GM06990 (cell line): ENCODE measurements around the gene TMEM184A.

Experiments
- DNase-seq: peaks from one replicate; pipeline ENCODE4 v3.0.0-alpha.2; 2011; ENCODE audit not compliant: insufficient read length; ENCODE audit errors: extremely low read depth
- H3K27me3 ChIP-seq: replicated peaks from 2 replicates; pipeline ENCODE4 v1.6.0; 2011; ENCODE audit warnings: low read length; ENCODE audit not compliant: control insufficient read depth, insufficient read depth
- H3K36me3 ChIP-seq: 2 replicates; pipeline ENCODE4 v1.5.1; 2011; ENCODE audit warnings: low read length; ENCODE audit not compliant: control insufficient read depth, insufficient read depth
- H3K4me3 ChIP-seq: replicated peaks from 2 replicates; pipeline ENCODE4 v1.5.1; 2011; ENCODE audit warnings: low read depth, mild to moderate bottlenecking, control low read depth, low read length
- TF ChIP-seq, protein P1 (sequence below): IDR thresholded peaks from 2 replicates; pipeline ENCODE4 v1.5.1; 2011; ENCODE audit warnings: low read length, control low read depth, mild to moderate bottlenecking, inconsistent platforms; ENCODE audit not compliant: insufficient read depth, poor library complexity, severe bottlenecking

Gene TMEM184A

DNA sequence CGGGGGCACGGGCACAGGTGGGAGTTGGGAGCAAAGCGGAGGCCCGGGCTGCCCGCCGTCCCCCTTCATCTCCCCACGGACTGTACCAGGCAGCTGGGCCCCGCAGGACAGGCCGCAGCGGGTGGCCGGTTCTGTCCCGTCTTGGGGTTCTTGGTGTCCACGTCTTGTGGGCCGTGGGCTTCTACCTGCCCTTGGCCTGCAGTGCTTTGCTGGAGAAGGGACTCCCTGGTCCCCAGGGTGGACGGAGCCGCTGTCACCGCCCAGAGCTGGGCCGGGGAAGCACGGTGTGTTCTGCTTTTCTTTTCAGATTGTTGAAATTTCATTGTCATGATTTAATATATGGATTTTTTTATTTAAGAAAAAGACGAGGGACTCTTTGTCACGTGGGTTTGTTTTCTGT, 13.7 kb downstream of the TMEM184A start:
- Histone ChIP-seq H3K27me3 (no peaks in the 10 kb centered on the region), H3K36me3 (peaks cover 19% of the 10 kb centered on the region), H3K4me3 (no peak overlapping the region)
- TF ChIP-seq, protein P1, sequence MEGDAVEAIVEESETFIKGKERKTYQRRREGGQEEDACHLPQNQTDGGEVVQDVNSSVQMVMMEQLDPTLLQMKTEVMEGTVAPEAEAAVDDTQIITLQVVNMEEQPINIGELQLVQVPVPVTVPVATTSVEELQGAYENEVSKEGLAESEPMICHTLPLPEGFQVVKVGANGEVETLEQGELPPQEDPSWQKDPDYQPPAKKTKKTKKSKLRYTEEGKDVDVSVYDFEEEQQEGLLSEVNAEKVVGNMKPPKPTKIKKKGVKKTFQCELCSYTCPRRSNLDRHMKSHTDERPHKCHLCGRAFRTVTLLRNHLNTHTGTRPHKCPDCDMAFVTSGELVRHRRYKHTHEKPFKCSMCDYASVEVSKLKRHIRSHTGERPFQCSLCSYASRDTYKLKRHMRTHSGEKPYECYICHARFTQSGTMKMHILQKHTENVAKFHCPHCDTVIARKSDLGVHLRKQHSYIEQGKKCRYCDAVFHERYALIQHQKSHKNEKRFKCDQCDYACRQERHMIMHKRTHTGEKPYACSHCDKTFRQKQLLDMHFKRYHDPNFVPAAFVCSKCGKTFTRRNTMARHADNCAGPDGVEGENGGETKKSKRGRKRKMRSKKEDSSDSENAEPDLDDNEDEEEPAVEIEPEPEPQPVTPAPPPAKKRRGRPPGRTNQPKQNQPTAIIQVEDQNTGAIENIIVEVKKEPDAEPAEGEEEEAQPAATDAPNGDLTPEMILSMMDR = no peak
- peak; percentile 6 for DNase-seq

DNA sequence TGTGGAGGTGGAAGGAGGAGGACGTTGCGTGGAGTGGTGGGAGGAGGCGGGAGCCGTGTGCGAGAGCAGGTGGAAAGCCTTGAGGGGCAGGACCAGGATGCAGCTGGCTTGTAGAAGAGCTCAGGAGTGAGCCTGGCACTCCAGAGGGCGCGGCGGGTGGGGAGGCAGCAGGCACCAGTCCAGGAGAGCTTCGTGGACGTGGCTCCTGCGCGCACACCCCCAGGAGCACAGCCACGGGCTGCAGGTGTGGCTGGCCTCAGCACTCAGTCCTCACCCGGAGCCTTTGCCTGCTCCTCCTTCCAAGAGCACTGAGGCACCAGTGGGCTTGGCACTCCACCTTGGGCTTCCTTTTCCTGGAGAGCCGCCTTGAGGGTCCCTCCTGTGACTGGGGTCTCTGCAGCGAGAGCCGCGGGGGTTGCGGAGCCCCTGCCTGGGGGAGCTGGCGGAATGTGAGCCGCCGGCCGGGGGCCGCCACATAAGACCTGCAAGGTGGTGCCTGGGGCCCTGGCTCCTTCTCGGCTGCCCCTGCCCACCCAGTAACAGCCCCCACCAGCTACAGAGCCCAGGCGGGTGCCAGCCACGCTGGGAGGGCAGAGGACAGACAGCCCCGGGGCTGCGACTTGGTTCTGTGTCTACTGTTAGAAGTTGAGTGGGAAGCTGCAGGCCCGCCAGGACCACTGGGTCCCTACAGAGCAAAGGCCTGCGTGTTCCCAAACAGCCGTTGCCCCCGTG, 14.4 kb downstream of the TMEM184A start:
- TF ChIP-seq, protein P1 = no peak
- Histone ChIP-seq H3K4me3 (no peak overlapping the region), H3K36me3 (peaks cover 22% of the 10 kb centered on the region), H3K27me3 (no peaks in the 10 kb centered on the region)
- peak; percentile 6 for DNase-seq

DNA sequence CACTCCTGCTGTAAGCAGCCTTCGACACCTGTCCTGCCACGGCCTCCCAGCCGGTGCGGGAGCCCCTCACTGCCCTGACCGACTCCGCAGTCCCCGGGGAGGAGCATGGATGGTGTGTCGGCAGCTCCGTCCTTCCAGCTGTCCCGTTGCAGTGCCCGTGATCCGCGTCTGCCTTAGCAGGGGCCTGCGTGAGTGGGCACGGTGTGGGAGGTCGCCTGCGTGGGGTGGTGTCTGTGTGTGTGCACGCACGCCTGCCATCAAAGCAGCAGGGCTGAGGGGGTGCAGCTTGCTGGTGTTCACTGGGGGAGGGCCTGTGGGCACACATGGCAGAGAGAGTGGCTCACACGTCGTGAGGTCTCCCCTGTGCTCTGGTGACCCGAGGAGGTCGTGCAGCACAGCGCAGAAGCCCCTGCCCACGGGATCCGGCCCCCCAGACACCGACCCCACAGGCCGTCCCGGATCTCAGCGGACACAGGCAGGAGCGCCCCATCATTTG, 15.2 kb downstream of the TMEM184A start:
- TF ChIP-seq, protein P1 = no peak
- Histone ChIP-seq H3K4me3 (no peak overlapping the region), H3K27me3 (no peaks in the 10 kb centered on the region), H3K36me3 (peaks cover 22% of the 10 kb centered on the region)
- DNase-seq = peak; percentile 10

DNA sequence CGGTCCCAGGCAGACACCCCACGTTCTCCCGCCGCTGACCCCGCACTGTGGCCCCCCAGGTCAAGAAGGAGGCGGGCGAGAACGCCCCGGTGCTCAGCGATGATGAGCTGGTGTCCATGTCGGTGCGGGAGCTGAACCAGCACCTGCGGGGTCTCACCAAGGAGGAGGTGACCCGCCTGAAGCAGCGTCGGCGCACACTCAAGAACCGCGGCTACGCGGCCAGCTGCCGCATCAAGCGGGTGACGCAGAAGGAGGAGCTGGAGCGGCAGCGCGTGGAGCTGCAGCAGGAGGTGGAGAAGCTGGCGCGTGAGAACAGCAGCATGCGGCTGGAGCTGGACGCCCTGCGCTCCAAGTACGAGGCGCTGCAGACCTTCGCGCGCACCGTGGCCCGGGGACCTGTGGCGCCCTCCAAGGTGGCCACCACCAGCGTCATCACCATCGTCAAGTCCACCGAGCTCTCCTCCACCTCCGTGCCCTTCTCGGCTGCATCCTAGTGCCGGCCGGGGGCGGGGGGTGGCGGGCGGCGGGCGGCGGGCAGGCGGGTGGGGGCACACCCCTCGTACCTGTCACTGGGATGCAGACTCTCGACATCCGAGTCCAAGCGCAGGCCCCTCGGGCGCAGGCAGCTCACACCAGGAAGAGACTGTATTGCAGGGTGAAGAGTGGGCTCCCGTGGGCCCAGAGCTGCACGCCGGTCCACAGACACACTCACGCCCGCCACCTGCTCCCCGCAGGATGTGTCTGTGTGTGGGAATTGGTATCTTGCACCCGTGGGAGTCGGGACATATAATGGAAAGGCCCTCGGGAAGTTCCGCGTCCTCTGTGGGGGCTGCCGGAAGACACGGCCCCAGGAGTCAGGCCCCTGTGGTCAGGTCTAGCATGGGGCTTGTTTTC, 15.9 kb downstream of the TMEM184A start:
- Histone ChIP-seq H3K36me3 (peaks cover 25% of the 10 kb centered on the region), H3K4me3 (no peak overlapping the region), H3K27me3 (no peaks in the 10 kb centered on the region)
- TF ChIP-seq, protein P1 = no peak
- no peak for DNase-seq

DNA sequence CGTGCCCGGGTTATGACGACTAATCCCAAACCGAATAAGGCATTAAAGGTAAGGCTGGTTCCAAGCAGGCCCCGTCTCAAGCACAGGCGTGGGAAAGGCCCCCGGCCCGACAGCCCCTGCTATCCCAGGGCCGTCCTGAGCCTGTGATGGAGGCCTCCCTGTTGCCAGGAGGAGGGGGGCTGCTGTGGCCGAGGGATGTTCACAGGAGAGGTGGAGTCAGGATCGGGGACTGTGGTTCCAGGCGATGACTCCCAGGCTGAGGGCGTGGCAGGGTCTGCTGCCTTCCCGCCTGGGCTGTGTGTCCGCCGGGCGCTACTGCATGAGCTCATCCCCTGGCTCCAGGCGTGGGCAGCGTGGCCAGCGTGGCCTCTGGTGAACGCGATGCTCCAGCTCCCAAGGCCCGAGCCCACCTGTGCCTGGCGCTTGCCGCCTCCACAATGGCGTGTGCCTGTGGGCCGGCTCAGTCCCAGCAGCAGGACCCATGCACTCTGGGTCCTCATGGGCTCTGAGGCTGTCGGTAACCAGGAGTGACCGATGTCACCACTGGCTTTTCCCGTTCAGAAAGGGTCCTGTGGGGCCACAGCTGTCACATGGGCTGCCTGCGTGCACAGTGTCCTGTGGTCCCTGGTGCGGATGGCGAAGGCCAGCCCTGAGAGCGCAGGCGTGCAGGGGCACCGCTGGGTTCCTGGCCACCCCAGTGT, 16.7 kb downstream of the TMEM184A start:
- Histone ChIP-seq H3K4me3 (no peak overlapping the region), H3K27me3 (no peaks in the 10 kb centered on the region), H3K36me3 (peaks cover 25% of the 10 kb centered on the region)
- TF ChIP-seq, protein P1 = no peak
- DNase-seq = no peak
